HG03135 (cell line): ENCODE measurements around the gene KLC4.

Experiments
- ATAC-seq: cut with Tn5 transposase; IDR thresholded peaks from one replicate; pipeline ENCODE4 v1.9.1; 2021; ENCODE audit warnings: mild to moderate bottlenecking, moderate library complexity; ENCODE audit not compliant: unreplicated experiment

KLC4 gene

GRCh38 chr6:43059168-43060033 lies at the start of gene KLC4, which contains the start of gene MRPL2:
KLC4 (plus strand) TSS chr6:43059631; CDS start chr6:43061336, 1,705 bp downstream.
MRPL2 (minus strand) TSS chr6:43059434; CDS start chr6:43059381, 53 bp downstream.
- ATAC-seq: peak; percentile 84

- no peak for ATAC-seq
Measured at GRCh38 chr6:43011207-43011606, 48.2 kb upstream of the KLC4 start.

- ATAC-seq: no peak
Measured at GRCh38 chr6:43012364-43012763, 47.1 kb upstream of the KLC4 start.

- ATAC-seq: no peak
Measured at GRCh38 chr6:43013097-43013842, 46.2 kb upstream of the KLC4 start.

- ATAC-seq: peak; percentile 87
Measured at GRCh38 chr6:43013843-43014433, 45.5 kb upstream of the KLC4 start, which contains the start of the genes KLHDC3 and MEA1. KLHDC3 (plus strand) TSS chr6:43014249; CDS start chr6:43017193, 2,944 bp downstream. MEA1 (minus strand) TSS chr6:43013946; CDS start chr6:43013813, 133 bp downstream.

- no peak for ATAC-seq
Measured at GRCh38 chr6:43014434-43014909, 45.0 kb upstream of the KLC4 start.

GRCh38 chr6:43016176-43016942 lies 43.1 kb upstream of the KLC4 start:
- no peak for ATAC-seq

- ATAC-seq: no peak
Measured at GRCh38 chr6:43016943-43017334, 42.5 kb upstream of the KLC4 start.

- no peak for ATAC-seq
Measured at GRCh38 chr6:43019152-43019551, 40.3 kb upstream of the KLC4 start.

- ATAC-seq: no peak
Measured at GRCh38 chr6:43020052-43020705, 39.3 kb upstream of the KLC4 start.

GRCh38 chr6:43020847-43021246 lies 38.6 kb upstream of the KLC4 start:
- ATAC-seq: no peak

- peak; percentile 59 for ATAC-seq
Measured at GRCh38 chr6:43021270-43022047, 38.0 kb upstream of the KLC4 start, which contains the start of gene RRP36. RRP36 (plus strand) TSS chr6:43021623; CDS start chr6:43021655, 32 bp downstream.

GRCh38 chr6:43024436-43024835 lies 35.0 kb upstream of the KLC4 start:
- ATAC-seq: no peak

- no peak for ATAC-seq
Measured at GRCh38 chr6:43026365-43026764, 33.1 kb upstream of the KLC4 start.

- ATAC-seq: no peak
Measured at GRCh38 chr6:43029120-43029519, 30.3 kb upstream of the KLC4 start.

- no peak for ATAC-seq
Measured at GRCh38 chr6:43032326-43032725, 27.1 kb upstream of the KLC4 start.

- no peak for ATAC-seq
Measured at GRCh38 chr6:43033496-43034189, 25.8 kb upstream of the KLC4 start.

- no peak for ATAC-seq
Measured at GRCh38 chr6:43034190-43034525, 25.3 kb upstream of the KLC4 start.
